Neural cell (in vitro differentiated cells): ENCODE results near the gene ASB10. TPM values are rescaled to one million over a fixed set of nuclear protein-coding genes. Genes with fewer than 3 reads are reported as not detected.

Source experiments
- H2AFZ ChIP-seq: fragments of 200-600, 300-800 bp; sonication (generic), shearing (Covaris generic); 2 replicates; pipeline ENCODE4 v1.6.0; 2014; ENCODE audit warnings: low read depth, mild to moderate bottlenecking, antibody characterized with exemption, low read length, moderate library complexity
- H3F3A ChIP-seq: fragments of 200-600 bp; shearing (Covaris generic); 2 replicates; pipeline ENCODE4 v1.6.1; 2016; ENCODE audit warnings: mild to moderate bottlenecking, moderate library complexity, mixed read lengths, antibody characterized with exemption, low read length; ENCODE audit not compliant: insufficient read depth, poor library complexity, severe bottlenecking
- H3K27ac ChIP-seq: fragments of 200-600, 300-800 bp; sonication (generic), shearing (Covaris generic); 2 replicates; pipeline ENCODE4 v1.5.1; 2014; ENCODE audit warnings: mild to moderate bottlenecking, low read length, moderate library complexity
- H3K27me3 ChIP-seq: fragments of 300-800, 200-600 bp; sonication (generic), shearing (Covaris generic); 2 replicates; pipeline ENCODE4 v1.6.0; 2014; ENCODE audit warnings: mild to moderate bottlenecking, low read depth, low read length, moderate library complexity; ENCODE audit not compliant: insufficient read depth
- H3K36me3 ChIP-seq: fragments of 300-800, 200-600 bp; sonication (generic), shearing (Covaris generic); 2 replicates; pipeline ENCODE4 v1.5.1; 2014; ENCODE audit warnings: mild to moderate bottlenecking, antibody characterized with exemption, low read length, moderate library complexity; ENCODE audit not compliant: insufficient read depth
- H3K4me2 ChIP-seq: fragments of 300-800, 200-600 bp; sonication (generic), shearing (Covaris generic); 2 replicates; pipeline ENCODE4 v1.6.0; 2014; ENCODE audit warnings: mild to moderate bottlenecking, low read length
- H3K4me3 ChIP-seq: fragments of 300-800, 200-600 bp; sonication (generic), shearing (Covaris generic); 2 replicates; pipeline ENCODE4 v1.5.1; 2014; ENCODE audit warnings: mild to moderate bottlenecking, low read length, moderate library complexity
- H3K79me2 ChIP-seq: fragments of 200-600 bp; shearing (Covaris generic); replicated peaks from 2 replicates; pipeline ENCODE4 v1.6.0; 2014; ENCODE audit warnings: mild to moderate bottlenecking, low read length, moderate library complexity; ENCODE audit not compliant: insufficient read depth
- H3K9ac ChIP-seq: fragments of 300-800, 200-600 bp; sonication (generic), shearing (Covaris generic); 2 replicates; pipeline ENCODE4 v1.6.1; 2016; ENCODE audit warnings: mild to moderate bottlenecking, low read length, mixed read lengths
- H3K9me2 ChIP-seq: fragments of 200-600 bp; shearing (Covaris generic); 2 replicates; pipeline ENCODE4 v1.6.1; 2016; ENCODE audit warnings: mild to moderate bottlenecking, low read length, mixed read lengths; ENCODE audit not compliant: insufficient read depth
- H3K9me3 ChIP-seq: fragments of 200-600, 300-800 bp; sonication (generic), shearing (Covaris generic); 2 replicates; pipeline ENCODE4 v1.6.1; 2016; ENCODE audit warnings: mild to moderate bottlenecking, mixed run types, low read length, moderate library complexity, mixed read lengths
- H4K20me1 ChIP-seq: fragments of 200-600 bp; shearing (Covaris generic); 2 replicates; pipeline ENCODE4 v1.6.1; 2016; ENCODE audit warnings: mild to moderate bottlenecking, mixed run types; ENCODE audit not compliant: insufficient read depth
- EP300 ChIP-seq: fragments of 450-650 bp; conservative IDR thresholded peaks from 2 replicates; pipeline ENCODE4 v1.6.1; 2014; ENCODE audit warnings: antibody characterized with exemption, mild to moderate bottlenecking, moderate library complexity; ENCODE audit not compliant: poor library complexity, severe bottlenecking
- EZH2 ChIP-seq: fragments of 200-600, 300-800 bp; shearing (Covaris generic), sonication (generic); IDR thresholded peaks from 2 replicates; pipeline ENCODE4 v1.6.1; 2014; ENCODE audit warnings: antibody characterized with exemption, low read length, borderline replicate concordance, mild to moderate bottlenecking; ENCODE audit not compliant: insufficient read depth, poor library complexity, severe bottlenecking
- MXI1 ChIP-seq: fragments of 450-650 bp; conservative IDR thresholded peaks from 2 replicates; pipeline ENCODE4 v1.6.1; 2014; ENCODE audit warnings: antibody characterized with exemption, mild to moderate bottlenecking; ENCODE audit not compliant: poor library complexity, severe bottlenecking
- POLR2AphosphoS5 ChIP-seq: IDR thresholded peaks from 2 replicates; pipeline ENCODE4 v1.6.1; 2012
- RAD21 ChIP-seq: fragments of 450-650 bp; conservative IDR thresholded peaks from 2 replicates; pipeline ENCODE4 v1.6.1; 2014; ENCODE audit warnings: antibody characterized with exemption, mild to moderate bottlenecking, moderate library complexity
- SMC3 ChIP-seq: fragments of 450-650 bp; conservative IDR thresholded peaks from 2 replicates; pipeline ENCODE4 v1.6.1; 2014; ENCODE audit warnings: antibody characterized with exemption, mild to moderate bottlenecking, moderate library complexity; ENCODE audit not compliant: poor library complexity
- TAF1 ChIP-seq: IDR thresholded peaks from 2 replicates; pipeline ENCODE4 v1.6.1; 2012; ENCODE audit warnings: low read depth
- polyA plus RNA-seq: library from polyadenylated mRNA; depleted of rRNA; stranded (reverse); fragments of >200 nt; gene quantifications from 2 replicates; pipeline ENCODE4 v1.2.3, GENCODE V29; 2014
- TF ChIP-seq, protein P1 (sequence below): IDR thresholded peaks from 2 replicates; pipeline ENCODE4 v1.6.1; 2012; ENCODE audit warnings: borderline replicate concordance
- TF ChIP-seq, protein P2 (sequence below): fragments of 450-650 bp; IDR thresholded peaks from 2 replicates; pipeline ENCODE4 v1.5.1; 2014; ENCODE audit warnings: antibody characterized with exemption, mild to moderate bottlenecking, moderate library complexity; ENCODE audit not compliant: poor library complexity, severe bottlenecking

Gene ASB10
- polyA plus RNA-seq, 1 donor from 2014 or later = not detected

DNA sequence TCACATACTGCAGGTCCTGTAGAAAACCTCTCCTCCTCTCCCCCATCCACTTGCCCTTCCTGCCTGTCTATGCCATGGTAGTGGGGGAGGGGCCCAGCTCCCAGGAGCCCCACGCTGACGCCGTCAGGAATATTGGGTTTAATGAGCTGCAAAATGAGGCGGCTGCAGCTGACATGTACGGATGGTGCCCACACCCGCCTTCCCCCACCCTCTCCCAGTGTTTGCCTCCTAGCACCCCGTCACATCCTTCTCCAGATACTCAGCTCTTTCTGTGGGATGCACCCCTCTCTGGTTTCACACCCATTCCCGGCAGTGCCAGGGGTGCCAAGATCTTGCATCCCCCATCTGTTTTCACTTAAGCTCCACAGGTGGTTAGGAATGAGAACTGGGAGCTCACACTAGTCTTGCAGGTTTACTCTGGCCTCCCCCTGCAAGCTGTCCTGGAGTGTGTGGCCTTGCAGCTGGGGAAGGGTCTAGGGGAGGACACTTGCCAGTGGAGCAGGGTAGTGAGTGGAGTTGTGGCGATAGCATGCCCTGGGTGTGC is 45.7 kb downstream of the ASB10 start:
- H3K9me2 ChIP-seq = no peaks in the 10 kb centered on the region
- no peaks in the 10 kb centered on the region for H3K27me3 ChIP-seq
- H3F3A ChIP-seq = no peaks in the 10 kb centered on the region
- H3K36me3 ChIP-seq = peaks cover 4% of the 10 kb centered on the region
- no peak overlapping the region for H3K9ac ChIP-seq
- H3K27ac ChIP-seq = no peak overlapping the region
- H3K9me3 ChIP-seq = no peaks in the 10 kb centered on the region
- H3K79me2 ChIP-seq = no peaks in the 10 kb centered on the region
- no peak overlapping the region for H2AFZ ChIP-seq
- H3K4me3 ChIP-seq = peak overlapping the region; percentile 3
- H3K4me2 ChIP-seq = no peak overlapping the region
- no peak for TF ChIP-seq RAD21
- TF ChIP-seq EZH2 = no peak
- TF ChIP-seq, protein P1, sequence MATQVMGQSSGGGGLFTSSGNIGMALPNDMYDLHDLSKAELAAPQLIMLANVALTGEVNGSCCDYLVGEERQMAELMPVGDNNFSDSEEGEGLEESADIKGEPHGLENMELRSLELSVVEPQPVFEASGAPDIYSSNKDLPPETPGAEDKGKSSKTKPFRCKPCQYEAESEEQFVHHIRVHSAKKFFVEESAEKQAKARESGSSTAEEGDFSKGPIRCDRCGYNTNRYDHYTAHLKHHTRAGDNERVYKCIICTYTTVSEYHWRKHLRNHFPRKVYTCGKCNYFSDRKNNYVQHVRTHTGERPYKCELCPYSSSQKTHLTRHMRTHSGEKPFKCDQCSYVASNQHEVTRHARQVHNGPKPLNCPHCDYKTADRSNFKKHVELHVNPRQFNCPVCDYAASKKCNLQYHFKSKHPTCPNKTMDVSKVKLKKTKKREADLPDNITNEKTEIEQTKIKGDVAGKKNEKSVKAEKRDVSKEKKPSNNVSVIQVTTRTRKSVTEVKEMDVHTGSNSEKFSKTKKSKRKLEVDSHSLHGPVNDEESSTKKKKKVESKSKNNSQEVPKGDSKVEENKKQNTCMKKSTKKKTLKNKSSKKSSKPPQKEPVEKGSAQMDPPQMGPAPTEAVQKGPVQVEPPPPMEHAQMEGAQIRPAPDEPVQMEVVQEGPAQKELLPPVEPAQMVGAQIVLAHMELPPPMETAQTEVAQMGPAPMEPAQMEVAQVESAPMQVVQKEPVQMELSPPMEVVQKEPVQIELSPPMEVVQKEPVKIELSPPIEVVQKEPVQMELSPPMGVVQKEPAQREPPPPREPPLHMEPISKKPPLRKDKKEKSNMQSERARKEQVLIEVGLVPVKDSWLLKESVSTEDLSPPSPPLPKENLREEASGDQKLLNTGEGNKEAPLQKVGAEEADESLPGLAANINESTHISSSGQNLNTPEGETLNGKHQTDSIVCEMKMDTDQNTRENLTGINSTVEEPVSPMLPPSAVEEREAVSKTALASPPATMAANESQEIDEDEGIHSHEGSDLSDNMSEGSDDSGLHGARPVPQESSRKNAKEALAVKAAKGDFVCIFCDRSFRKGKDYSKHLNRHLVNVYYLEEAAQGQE = no peak
- no peak for TF ChIP-seq MXI1
- TF ChIP-seq TAF1 = no peak
- TF ChIP-seq, protein P2, sequence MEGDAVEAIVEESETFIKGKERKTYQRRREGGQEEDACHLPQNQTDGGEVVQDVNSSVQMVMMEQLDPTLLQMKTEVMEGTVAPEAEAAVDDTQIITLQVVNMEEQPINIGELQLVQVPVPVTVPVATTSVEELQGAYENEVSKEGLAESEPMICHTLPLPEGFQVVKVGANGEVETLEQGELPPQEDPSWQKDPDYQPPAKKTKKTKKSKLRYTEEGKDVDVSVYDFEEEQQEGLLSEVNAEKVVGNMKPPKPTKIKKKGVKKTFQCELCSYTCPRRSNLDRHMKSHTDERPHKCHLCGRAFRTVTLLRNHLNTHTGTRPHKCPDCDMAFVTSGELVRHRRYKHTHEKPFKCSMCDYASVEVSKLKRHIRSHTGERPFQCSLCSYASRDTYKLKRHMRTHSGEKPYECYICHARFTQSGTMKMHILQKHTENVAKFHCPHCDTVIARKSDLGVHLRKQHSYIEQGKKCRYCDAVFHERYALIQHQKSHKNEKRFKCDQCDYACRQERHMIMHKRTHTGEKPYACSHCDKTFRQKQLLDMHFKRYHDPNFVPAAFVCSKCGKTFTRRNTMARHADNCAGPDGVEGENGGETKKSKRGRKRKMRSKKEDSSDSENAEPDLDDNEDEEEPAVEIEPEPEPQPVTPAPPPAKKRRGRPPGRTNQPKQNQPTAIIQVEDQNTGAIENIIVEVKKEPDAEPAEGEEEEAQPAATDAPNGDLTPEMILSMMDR = no peak
- TF ChIP-seq SMC3 = no peak
- no peak for TF ChIP-seq EP300
- TF ChIP-seq POLR2AphosphoS5 = no peak
- H4K20me1 ChIP-seq = no peaks in the 10 kb centered on the region

DNA sequence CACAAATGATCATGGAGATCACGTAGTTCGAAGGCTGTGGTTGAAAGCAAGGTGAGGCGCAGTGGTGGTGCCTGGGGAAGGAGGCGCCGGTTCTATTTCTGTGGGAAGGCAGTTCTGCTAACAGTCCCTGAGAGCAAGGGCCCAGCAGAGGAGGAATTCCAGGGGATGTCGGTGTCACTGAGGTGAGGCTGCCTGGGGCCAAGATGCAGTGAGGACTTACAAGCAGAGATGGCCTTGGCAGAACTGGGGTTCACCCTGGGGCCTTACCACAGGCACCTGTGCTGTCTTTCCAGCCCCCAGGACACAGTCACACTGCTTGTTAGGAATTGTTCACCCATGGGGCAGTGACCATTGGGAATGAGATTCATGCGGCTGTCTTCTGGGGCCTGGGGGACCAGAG is 46.2 kb downstream of the ASB10 start:
- Histone ChIP-seq H3K4me3 (no peak overlapping the region), H4K20me1 (no peaks in the 10 kb centered on the region), H3F3A (no peaks in the 10 kb centered on the region), H3K79me2 (no peaks in the 10 kb centered on the region), H3K36me3 (peaks cover 4% of the 10 kb centered on the region), H3K27me3 (no peaks in the 10 kb centered on the region), H3K27ac (no peak overlapping the region), H3K9me3 (no peaks in the 10 kb centered on the region), H3K9me2 (no peaks in the 10 kb centered on the region), H3K4me2 (no peak overlapping the region), H2AFZ (no peak overlapping the region), H3K9ac (no peak overlapping the region)
- no peak for TF ChIP-seq RAD21
- no peak for TF ChIP-seq EP300
- no peak for TF ChIP-seq SMC3
- no peak for TF ChIP-seq EZH2
- TF ChIP-seq POLR2AphosphoS5 = no peak
- TF ChIP-seq, protein P2 = no peak
- no peak for TF ChIP-seq MXI1
- TF ChIP-seq, protein P1 = no peak
